GM12801 (cell line): ENCODE measurements around the gene SYT7.

ENCODE experiments used
- TF ChIP-seq, protein P1 (sequence below): IDR thresholded peaks from one replicate; pipeline ENCODE4 v1.5.1; 2011; ENCODE audit warnings: control low read depth; ENCODE audit not compliant: insufficient read length; ENCODE audit errors: extremely low read depth

The SYT7 gene

DNA sequence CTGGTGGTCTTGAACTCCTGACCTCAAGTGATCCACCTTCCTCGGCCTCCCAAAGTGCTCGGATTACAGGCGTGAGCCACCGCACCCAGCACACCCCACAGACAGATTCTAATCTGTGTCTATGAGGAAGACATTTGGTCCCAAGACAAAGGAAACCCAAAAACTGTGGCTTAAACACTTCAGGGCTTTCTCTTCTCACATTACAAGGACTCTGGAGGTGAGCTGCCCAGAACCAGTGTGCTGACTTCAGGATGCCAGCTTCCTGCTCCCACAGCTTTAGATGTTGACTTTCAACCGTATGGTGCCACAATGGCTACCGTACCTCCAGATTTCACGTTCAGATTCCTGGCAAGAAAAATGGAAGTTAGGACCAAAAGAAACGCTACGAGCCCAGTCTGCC lies 32.2 kb upstream of the SYT7 start:
- TF ChIP-seq, protein P1, sequence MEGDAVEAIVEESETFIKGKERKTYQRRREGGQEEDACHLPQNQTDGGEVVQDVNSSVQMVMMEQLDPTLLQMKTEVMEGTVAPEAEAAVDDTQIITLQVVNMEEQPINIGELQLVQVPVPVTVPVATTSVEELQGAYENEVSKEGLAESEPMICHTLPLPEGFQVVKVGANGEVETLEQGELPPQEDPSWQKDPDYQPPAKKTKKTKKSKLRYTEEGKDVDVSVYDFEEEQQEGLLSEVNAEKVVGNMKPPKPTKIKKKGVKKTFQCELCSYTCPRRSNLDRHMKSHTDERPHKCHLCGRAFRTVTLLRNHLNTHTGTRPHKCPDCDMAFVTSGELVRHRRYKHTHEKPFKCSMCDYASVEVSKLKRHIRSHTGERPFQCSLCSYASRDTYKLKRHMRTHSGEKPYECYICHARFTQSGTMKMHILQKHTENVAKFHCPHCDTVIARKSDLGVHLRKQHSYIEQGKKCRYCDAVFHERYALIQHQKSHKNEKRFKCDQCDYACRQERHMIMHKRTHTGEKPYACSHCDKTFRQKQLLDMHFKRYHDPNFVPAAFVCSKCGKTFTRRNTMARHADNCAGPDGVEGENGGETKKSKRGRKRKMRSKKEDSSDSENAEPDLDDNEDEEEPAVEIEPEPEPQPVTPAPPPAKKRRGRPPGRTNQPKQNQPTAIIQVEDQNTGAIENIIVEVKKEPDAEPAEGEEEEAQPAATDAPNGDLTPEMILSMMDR = no peak

DNA sequence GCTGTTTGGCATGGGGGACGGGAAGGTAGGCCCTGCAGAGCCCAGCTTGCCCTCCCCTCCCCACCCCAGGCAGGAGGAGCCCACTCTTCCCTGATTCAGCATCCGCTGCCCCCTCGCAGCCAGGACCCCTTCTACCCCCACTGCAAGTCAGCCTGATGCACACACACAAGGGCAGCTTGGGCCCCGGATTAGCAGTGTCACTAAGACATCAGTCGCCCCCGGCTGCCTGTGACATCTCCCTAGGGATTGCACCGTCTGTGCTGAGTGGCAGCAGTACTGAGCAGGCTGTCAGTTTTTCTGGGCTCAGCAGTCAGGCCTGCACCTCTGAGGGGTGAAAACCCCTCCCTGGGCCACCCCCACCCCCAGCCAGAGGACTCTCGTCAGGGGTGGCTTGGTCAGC lies 30.4 kb upstream of the SYT7 start:
- TF ChIP-seq, protein P1 = no peak

DNA sequence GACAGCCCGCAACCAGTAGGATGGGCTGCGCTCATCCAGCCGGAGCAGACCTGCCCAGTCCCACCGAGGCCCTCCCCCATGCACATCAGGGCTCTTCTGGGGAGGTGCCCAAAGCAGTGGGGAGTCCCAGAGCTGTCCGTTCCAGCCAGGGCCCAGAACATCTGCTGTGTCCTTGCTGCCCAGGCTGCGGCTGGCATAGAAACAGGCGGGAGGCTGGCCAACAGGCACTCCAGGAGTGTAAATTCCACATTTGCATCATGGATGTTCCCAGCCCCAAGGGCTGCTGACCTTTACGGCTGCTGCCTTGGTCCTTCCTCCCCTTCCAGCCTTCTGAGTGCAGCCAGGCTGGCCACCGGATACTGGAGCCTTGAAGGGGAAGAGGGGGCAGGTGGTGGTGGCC lies 30.0 kb upstream of the SYT7 start:
- TF ChIP-seq, protein P1 = no peak

DNA sequence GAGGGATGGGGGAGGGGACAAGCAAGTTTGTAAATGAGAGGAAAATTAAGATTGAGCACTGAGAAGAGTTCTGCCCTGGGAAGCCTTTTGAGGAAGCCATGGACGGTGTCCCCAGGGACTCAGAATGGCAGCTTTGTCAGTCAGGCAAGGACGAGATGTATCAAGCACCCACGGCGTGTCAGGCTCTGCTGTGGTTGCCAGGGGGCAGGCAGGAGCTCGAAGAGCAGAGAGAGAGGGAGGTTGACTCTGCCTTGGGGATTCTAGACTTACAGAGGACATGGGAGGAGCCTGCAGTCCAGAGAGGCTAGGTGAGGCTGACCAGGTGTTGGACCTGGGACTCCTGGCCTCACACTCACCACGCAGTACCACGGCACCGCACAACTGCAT lies 29.1 kb upstream of the SYT7 start:
- TF ChIP-seq, protein P1 = no peak

DNA sequence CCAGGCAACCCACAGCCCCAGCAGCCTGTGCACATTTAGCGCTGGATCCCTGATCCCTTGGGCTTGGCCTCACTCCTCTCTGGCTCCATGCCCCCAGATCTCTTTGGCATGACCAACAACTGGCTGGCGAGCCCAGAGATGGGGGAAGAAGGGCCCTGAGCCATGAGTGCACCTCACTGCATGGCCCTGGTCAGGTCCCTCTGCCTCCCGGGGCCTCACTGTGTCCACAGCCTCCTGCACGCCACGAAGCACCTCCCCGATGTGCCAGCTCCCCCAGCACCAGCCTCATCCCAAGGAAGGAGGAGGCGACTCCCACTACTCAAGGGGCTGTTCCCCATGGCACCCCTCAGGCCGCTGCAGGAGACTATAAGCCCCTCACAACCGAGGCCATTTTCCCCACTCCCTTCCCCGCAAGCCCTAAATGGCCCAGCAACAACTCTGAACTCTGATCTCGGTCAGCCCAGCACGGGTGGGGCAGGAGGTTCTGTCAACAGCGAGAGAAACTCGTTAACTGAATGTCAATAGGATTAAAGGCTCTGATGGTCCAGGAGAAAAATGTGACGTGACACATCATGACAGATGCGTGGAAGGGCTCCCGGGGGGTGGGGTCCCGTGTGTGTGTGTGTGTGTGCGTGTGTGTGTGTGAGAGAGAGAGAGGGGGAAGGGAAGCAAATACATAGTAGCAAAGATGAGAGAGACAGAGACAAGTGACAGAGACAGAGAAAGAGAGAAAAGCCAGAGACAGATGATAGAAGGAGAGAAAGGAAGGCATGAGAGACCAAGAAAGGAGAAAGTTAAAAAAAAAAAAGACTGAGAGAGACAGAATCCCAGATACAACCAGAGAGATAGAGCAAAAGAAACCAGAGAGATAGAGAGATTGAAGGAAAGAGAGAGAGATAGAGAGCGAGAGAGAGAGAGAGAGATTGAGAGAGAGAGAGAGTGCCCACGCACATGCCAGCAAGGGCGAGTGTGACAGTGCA lies 28.4 kb upstream of the SYT7 start:
- TF ChIP-seq, protein P1 = no peak

DNA sequence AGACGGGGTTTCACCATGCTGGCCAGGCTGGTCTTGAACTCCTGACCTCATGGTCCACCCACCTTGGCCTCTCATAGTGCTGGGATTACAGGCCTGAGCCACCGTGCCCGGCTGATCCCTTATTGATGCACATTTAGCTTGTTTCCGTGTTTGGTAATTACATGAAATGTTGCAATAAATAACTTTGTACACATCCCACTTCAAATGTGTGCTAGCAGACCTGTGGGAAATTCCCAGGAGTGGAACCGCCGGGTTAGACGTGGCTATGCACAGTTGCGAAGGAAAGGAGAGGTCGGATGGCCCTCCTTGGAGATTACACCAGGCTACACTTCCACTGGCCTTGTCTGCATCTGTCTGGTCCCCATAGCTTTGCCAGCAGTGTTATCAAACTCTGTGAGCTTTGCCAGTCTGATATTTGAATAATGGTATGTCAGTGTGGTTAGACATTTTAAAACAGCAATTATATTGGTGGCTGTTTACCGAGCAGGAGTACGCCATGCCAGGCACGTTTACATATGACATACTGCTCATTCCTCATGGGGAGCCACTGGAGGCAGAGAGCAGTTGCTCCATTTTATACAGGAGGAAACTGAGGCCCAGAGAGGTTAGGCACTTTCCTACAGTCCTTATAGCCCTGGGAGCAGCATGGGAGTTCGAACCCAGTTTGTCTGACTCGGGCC lies 27.2 kb upstream of the SYT7 start:
- TF ChIP-seq, protein P1 = no peak

DNA sequence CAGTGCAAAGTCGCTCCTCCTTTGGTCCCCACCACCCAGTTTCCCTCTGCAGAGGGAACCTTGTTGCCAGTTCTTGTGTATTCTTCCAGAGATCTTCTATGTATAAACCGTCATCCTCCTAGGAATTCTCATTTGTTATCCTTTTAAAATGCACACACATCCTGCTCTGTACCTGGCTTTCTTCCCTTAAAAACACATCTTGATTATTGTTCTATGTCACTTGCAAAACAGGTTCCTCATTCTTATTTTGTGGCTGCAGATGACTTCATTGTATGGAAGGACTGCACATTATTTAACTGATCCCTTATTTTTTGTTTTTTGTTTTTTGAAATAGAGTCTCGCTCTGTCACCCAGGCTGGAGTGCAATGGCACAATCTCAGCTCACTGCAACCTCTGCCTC lies 26.6 kb upstream of the SYT7 start:
- TF ChIP-seq, protein P1 = no peak
